HepG2 (cell line): ENCODE results near the gene CHCHD3. TPM values are rescaled to one million over a fixed set of nuclear protein-coding genes. Genes with fewer than 3 reads are reported as not detected.

Experiments used
- ATAC-seq: fragments of 200-7000 bp; cut with Tn5 transposase; 3 replicates; pipeline ENCODE4 v1.9.1; 2020; ENCODE audit warnings: mild to moderate bottlenecking, moderate library complexity
- BruUV-seq: library from RNA; stranded (reverse); fragments of 400-500 nt; replicated peaks from 2 replicates; lab custom pipeline; 2021; lab: Mats Ljungman, UMichigan
- CTCF ChIA-PET: fragments of 300-600 bp; formaldehyde crosslinking; extraction: SDS; loops from one replicate; lab custom pipeline; 2021; ENCODE audit warnings: low total read pairs, inconsistent platforms, low intra/inter-chr PET ratio; lab: Yijun Ruan, JAX
- POLR2A ChIA-PET: fragments of 350-600 bp; sonication (Branson Sonifier 250); formaldehyde crosslinking; loops from one replicate; lab custom pipeline; 2020; ENCODE audit warnings: antibody characterized with exemption, inconsistent platforms; lab: Yijun Ruan, JAX
- DNase-seq: peaks from one replicate; pipeline ENCODE4 v3.0.0-alpha.2; 2015; ENCODE audit warnings: low spot score
- FAIRE-seq: peaks from 3 replicates; lab custom pipeline; 2011; peaks lifted over from hg19 to GRCh38; lab: Jason Lieb, UNC
- H2AFZ ChIP-seq: one replicate; pipeline ENCODE4 v1.6.1; 2011; ENCODE audit warnings: low read length, inconsistent platforms
- H3K27ac ChIP-seq: fragments of 300-600 bp; 3 replicates; pipeline ENCODE4 v1.8.0; 2011; ENCODE audit warnings: mixed run types, mild to moderate bottlenecking, mixed read lengths, low read length, inconsistent platforms; ENCODE audit not compliant: insufficient read depth; ENCODE audit errors: extremely low read length
- H3K27me3 ChIP-seq, 2 experiments: fragments of 200-600 bp in 1 of 2; 2 replicates in 1 of 2; 3 replicates in 1 of 2; pipeline versions ENCODE4 v1.6.0 to v1.8.0; 2011; ENCODE audit warnings: low read length in 2 of 2, mild to moderate bottlenecking in 2 of 2, moderate library complexity in 2 of 2, inconsistent platforms in 1 of 2; ENCODE audit not compliant: insufficient read depth in 2 of 2, control insufficient read depth in 1 of 2
- H3K36me3 ChIP-seq, 2 experiments: fragments of 200-600 bp in 1 of 2; replicated peaks in 1 of 2; 2 replicates in 1 of 2; 3 replicates in 1 of 2; pipeline versions ENCODE4 v1.5.1 to v1.8.0; 2011; ENCODE audit warnings: low read length in 2 of 2, inconsistent platforms in 1 of 2; ENCODE audit not compliant: insufficient read depth in 2 of 2, control insufficient read depth in 1 of 2
- H3K4me1 ChIP-seq: 2 replicates; pipeline ENCODE4 v1.5.1; 2012; ENCODE audit warnings: low read length, inconsistent platforms; ENCODE audit not compliant: insufficient read depth
- H3K4me2 ChIP-seq: 2 replicates; pipeline ENCODE4 v1.6.0; 2011; ENCODE audit warnings: low read depth, low read length, inconsistent platforms
- H3K4me3 ChIP-seq, 3 experiments: fragments of 200-600 bp in 1 of 3; sonication (generic), shearing (Covaris generic) in 1 of 3; replicated peaks in 1 of 3; 2 replicates each; pipeline ENCODE4 v1.5.1; 2011 to 2016; ENCODE audit warnings: low read length in 3 of 3, inconsistent platforms in 2 of 3, low read depth in 2 of 3, mild to moderate bottlenecking in 2 of 3, control low read depth in 1 of 3, mixed read lengths in 1 of 3; ENCODE audit not compliant: insufficient read depth in 1 of 3
- H3K79me2 ChIP-seq: one replicate; pipeline ENCODE4 v1.6.1; 2011; ENCODE audit warnings: low read length, inconsistent platforms; ENCODE audit not compliant: insufficient read depth
- H3K9ac ChIP-seq: 2 replicates; pipeline ENCODE4 v1.6.0; 2011; ENCODE audit warnings: mild to moderate bottlenecking, low read depth, low read length, inconsistent platforms; ENCODE audit not compliant: insufficient read depth
- H3K9me3 ChIP-seq: 2 replicates; pipeline ENCODE4 v1.5.1; 2012; ENCODE audit warnings: mild to moderate bottlenecking, low read length
- H4K20me1 ChIP-seq: 2 replicates; pipeline ENCODE4 v1.6.0; 2011; ENCODE audit warnings: inconsistent platforms, mild to moderate bottlenecking, low read length, moderate library complexity; ENCODE audit not compliant: insufficient read depth
- CBX5 ChIP-seq: sonication (generic); formaldehyde crosslinking; IDR thresholded peaks from 2 replicates; pipeline ENCODE4 v1.4.0; 2020; ENCODE audit warnings: missing genetic modification reagents, borderline replicate concordance
- CENPX ChIP-seq: sonication (generic); formaldehyde crosslinking; IDR thresholded peaks from 2 replicates; pipeline ENCODE4 v1.9.0; 2021; ENCODE audit warnings: mild to moderate bottlenecking, missing genetic modification reagents, moderate library complexity
- FOXP4 ChIP-seq: sonication (generic); formaldehyde crosslinking; IDR thresholded peaks from 2 replicates; pipeline ENCODE4 v1.4.0; 2020; ENCODE audit warnings: missing genetic modification reagents
- HNRNPLL ChIP-seq: fragments of 200-400 bp; formaldehyde crosslinking; IDR thresholded peaks from 2 replicates; pipeline ENCODE4 v1.6.1; 2017; ENCODE audit warnings: mild to moderate bottlenecking, low read depth, low read length; ENCODE audit not compliant: poor library complexity, severe bottlenecking
- MED13 ChIP-seq: sonication (generic); formaldehyde crosslinking; IDR thresholded peaks from 2 replicates; pipeline ENCODE4 v1.5.0; 2020; ENCODE audit warnings: missing genetic modification reagents
- MXD1 ChIP-seq: sonication (generic); formaldehyde crosslinking; IDR thresholded peaks from 2 replicates; pipeline ENCODE4 v1.4.0; 2020; ENCODE audit warnings: mild to moderate bottlenecking, missing genetic modification reagents
- SP140L ChIP-seq: sonication (generic); formaldehyde crosslinking; IDR thresholded peaks from 2 replicates; pipeline ENCODE4 v1.4.0; 2020; ENCODE audit warnings: missing genetic modification reagents, borderline replicate concordance
- U2AF2 ChIP-seq: fragments of 200-400 bp; formaldehyde crosslinking; IDR thresholded peaks from 2 replicates; pipeline ENCODE4 v1.6.1; 2017; ENCODE audit warnings: low read depth, mild to moderate bottlenecking, low read length
- ZBTB10 ChIP-seq: sonication (generic); formaldehyde crosslinking; IDR thresholded peaks from 2 replicates; pipeline ENCODE4 v1.4.0; 2020; ENCODE audit warnings: missing genetic modification reagents, borderline replicate concordance
- ZBTB4 ChIP-seq: sonication (generic); formaldehyde crosslinking; IDR thresholded peaks from 2 replicates; pipeline ENCODE4 v1.4.0; 2020; ENCODE audit warnings: missing genetic modification reagents, mild to moderate bottlenecking, borderline replicate concordance
- ZFP1 ChIP-seq: IDR thresholded peaks from 2 replicates; pipeline ENCODE4 v1.6.1; 2016
- ZNF20 ChIP-seq: sonication (generic); formaldehyde crosslinking; IDR thresholded peaks from 2 replicates; pipeline ENCODE4 v1.4.0; 2020; ENCODE audit warnings: mild to moderate bottlenecking, moderate library complexity, missing genetic modification reagents
- ZNF556 ChIP-seq: sonication (generic); formaldehyde crosslinking; IDR thresholded peaks from 2 replicates; pipeline ENCODE4 v1.4.0; 2020; ENCODE audit warnings: mild to moderate bottlenecking, missing genetic modification reagents, borderline replicate concordance
- WGBS: methylation state at CpG from one replicate; pipeline ENCODE4 v1.1.6; 2017; ENCODE audit warnings: low lambda C conversion rate; 5-methylcytosine and 5-hydroxymethylcytosine counted together
- in situ Hi-C: cut with HindIII; loops from 2 replicates; pipeline ENCODE4 v1.10.0; 2017; ENCODE audit warnings: low pct_unique_long_range_greater_than_20kb; ENCODE audit not compliant: extremely low pct_ligation_motif_present
- intact Hi-C: fragments of 100-400 bp; cut with micrococcal nuclease; formaldehyde crosslinking; loops from one replicate; pipeline ENCODE4 v1.10.0; 2022; ENCODE audit not compliant: unreplicated experiment
- polyA plus RNA-seq, 8 experiments: library from polyadenylated mRNA; depleted of rRNA in 3 of 8; stranded (reverse) in 7 of 8; unstranded in 1 of 8; fragments of >200 nt; fragmentation: Illumina TruSeq in 4 of 8; extraction: Trizol in 4 of 8; gene quantifications; 2 replicates each; pipeline versions ENCODE4 v1.2.1 to v1.2.3, GENCODE V29; 2011 to 2016; ENCODE audit warnings: low read depth in 4 of 8, missing spikeins in 1 of 8, mixed read lengths in 1 of 8; ENCODE audit not compliant: insufficient read depth in 1 of 8
- total RNA-seq, 5 experiments: library from RNA; depleted of rRNA; stranded (reverse); fragments of >200 nt; fragmentation: Illumina TruSeq; extraction: Trizol; gene quantifications; 2 replicates each; pipeline ENCODE4 v1.2.3, GENCODE V29; 2016; ENCODE audit warnings: low read depth in 1 of 5
- TF ChIP-seq, protein P1 (sequence below): sonication (generic); formaldehyde crosslinking; IDR thresholded peaks from 2 replicates; pipeline ENCODE4 v1.4.0; 2020; ENCODE audit warnings: missing genetic modification reagents

CHCHD3 gene
- total and polyA plus RNA-seq, 2 of the 13 experiments (the other 11 are each of a cell fraction or from before 2014, with no cell fraction given): 32.7 to 86.8 TPM

GRCh38 chr7:132943645-132944044, 138.2 kb downstream of the CHCHD3 start (continued):
- TF ChIP-seq CENPX (no peak), SP140L (CRISPR knock-in tag) (no peak), U2AF2 (no peak), FOXP4 (CRISPR knock-in tag) (no peak)

DNA sequence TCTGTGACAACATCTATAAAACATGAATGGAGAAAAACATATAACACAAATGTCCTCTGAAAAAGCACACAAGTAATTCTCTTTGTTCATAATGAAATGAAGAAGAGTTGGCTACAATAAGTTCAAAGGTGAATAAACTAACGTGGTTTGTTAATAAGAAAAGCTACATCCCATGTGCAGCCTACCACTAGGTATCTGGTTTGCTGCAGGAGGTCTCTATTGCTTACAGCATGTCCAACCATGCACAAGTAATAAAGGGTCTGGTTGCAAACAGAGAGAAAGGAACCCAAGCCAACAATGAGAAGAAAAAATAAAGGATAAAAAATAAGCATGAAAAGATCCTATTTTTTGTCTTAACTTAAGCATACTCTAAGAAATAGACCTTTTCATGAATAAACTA, 139.2 kb downstream of the CHCHD3 start:
- FAIRE-seq (no peak), ATAC-seq (no peak), DNase-seq (no peak)
- H3K4me1 ChIP-seq: no peaks in the 10 kb centered on the region
- ChIA-PET POLR2A (no interaction called here), CTCF (no interaction called here)
- no peak overlapping the region for H3K4me2 ChIP-seq
- no peaks in the 10 kb centered on the region; the same call in 1 of the 2 replicates for H4K20me1 ChIP-seq
- H3K79me2 ChIP-seq: no peaks in the 10 kb centered on the region
- WGBS: 90% methylated on average over 1 of the region's 1 CpG
- no peaks in the 10 kb centered on the region for H3K27me3 ChIP-seq
- BruUV-seq: no TSS peak
- H3K36me3 ChIP-seq: no peaks in the 10 kb centered on the region
- H3K4me3 ChIP-seq: no peak overlapping the region
- no peak overlapping the region for H3K27ac ChIP-seq
- in situ Hi-C loops: no loop called here
- no peaks in the 10 kb centered on the region for H3K9me3 ChIP-seq
- H3K9ac ChIP-seq: no peak overlapping the region
- no peak overlapping the region for H2AFZ ChIP-seq
- intact Hi-C loops: no loop called here
- TF ChIP-seq, protein P1, sequence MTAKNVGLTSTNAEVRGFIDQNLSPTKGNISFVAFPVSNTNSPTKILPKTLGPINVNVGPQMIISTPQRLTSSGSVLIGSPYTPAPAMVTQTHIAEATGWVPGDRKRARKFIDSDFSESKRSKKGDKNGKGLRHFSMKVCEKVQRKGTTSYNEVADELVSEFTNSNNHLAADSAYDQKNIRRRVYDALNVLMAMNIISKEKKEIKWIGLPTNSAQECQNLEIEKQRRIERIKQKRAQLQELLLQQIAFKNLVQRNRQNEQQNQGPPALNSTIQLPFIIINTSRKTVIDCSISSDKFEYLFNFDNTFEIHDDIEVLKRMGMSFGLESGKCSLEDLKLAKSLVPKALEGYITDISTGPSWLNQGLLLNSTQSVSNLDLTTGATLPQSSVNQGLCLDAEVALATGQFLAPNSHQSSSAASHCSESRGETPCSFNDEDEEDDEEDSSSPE (CRISPR knock-in tag): no peak
- no peak for TF ChIP-seq ZNF20 (CRISPR knock-in tag)
- no peak for TF ChIP-seq ZBTB4 (CRISPR knock-in tag)
- TF ChIP-seq HNRNPLL: no peak
- TF ChIP-seq ZNF556 (CRISPR knock-in tag): no peak
- no peak for TF ChIP-seq MED13 (CRISPR knock-in tag)
- no peak for TF ChIP-seq CBX5 (CRISPR knock-in tag)
- no peak for TF ChIP-seq ZFP1 (CRISPR knock-in tag)
- TF ChIP-seq ZBTB10 (CRISPR knock-in tag): no peak
- no peak for TF ChIP-seq MXD1 (CRISPR knock-in tag)
